Endodermal cell (in vitro differentiated cells): ENCODE data around the gene TAS2R60. TPM values are rescaled to one million over a fixed set of nuclear protein-coding genes. Genes with fewer than 3 reads are reported as not detected.
"Not testable (repeated sequence)": the region's sequence is repeated elsewhere in the genome, so short reads cannot be mapped to it uniquely, and the experiment has no call there.

Source experiments
- DNase-seq: peaks from one replicate; pipeline ENCODE4 v3.0.0-alpha.2; 2017
- H3K27ac ChIP-seq: 2 replicates; pipeline ENCODE4 v1.5.1; 2013; ENCODE audit warnings: mild to moderate bottlenecking, low read depth, low read length, moderate library complexity
- H3K27me3 ChIP-seq: 2 replicates; pipeline ENCODE4 v1.6.1; 2013; ENCODE audit warnings: mild to moderate bottlenecking, low read length, moderate library complexity; ENCODE audit not compliant: insufficient read depth, control insufficient read depth, poor library complexity, severe bottlenecking
- H3K36me3 ChIP-seq: 2 replicates; pipeline ENCODE4 v1.7.0; 2013; ENCODE audit warnings: mild to moderate bottlenecking, low read length, moderate library complexity; ENCODE audit not compliant: control insufficient read depth, insufficient read depth
- H3K4me1 ChIP-seq: one replicate; pipeline ENCODE4 v1.7.0; 2013; ENCODE audit warnings: low read length; ENCODE audit not compliant: control insufficient read depth, insufficient read depth
- H3K4me3 ChIP-seq: 2 replicates; pipeline ENCODE4 v1.5.1; 2013; ENCODE audit warnings: mild to moderate bottlenecking, low read length, moderate library complexity
- H3K9ac ChIP-seq: 2 replicates; pipeline ENCODE4 v1.6.1; 2013; ENCODE audit warnings: mild to moderate bottlenecking, low read length, moderate library complexity; ENCODE audit not compliant: poor library complexity, severe bottlenecking; ENCODE audit errors: extremely low read depth
- H3K9me3 ChIP-seq: 2 replicates; pipeline ENCODE4 v1.6.1; 2013; ENCODE audit warnings: mild to moderate bottlenecking, low read length, moderate library complexity; ENCODE audit not compliant: control insufficient read depth
- H3K27ac Mint-ChIP-seq: 2 replicates; pipeline ENCODE4 v1.8.0; 2020; ENCODE audit warnings: mixed read lengths
- H3K27me3 Mint-ChIP-seq: 2 replicates; pipeline ENCODE4 v1.8.0; 2021; ENCODE audit warnings: mild to moderate bottlenecking, mixed read lengths; ENCODE audit not compliant: insufficient read depth
- H3K36me3 Mint-ChIP-seq: 2 replicates; pipeline ENCODE4 v1.8.0; 2020; ENCODE audit warnings: low read depth, mixed read lengths
- H3K4me1 Mint-ChIP-seq: 2 replicates; pipeline ENCODE4 v1.8.0; 2020; ENCODE audit warnings: mixed read lengths
- H3K4me3 Mint-ChIP-seq: 2 replicates; pipeline ENCODE4 v1.8.0; 2020; ENCODE audit warnings: mild to moderate bottlenecking, moderate library complexity, mixed read lengths
- H3K9me3 Mint-ChIP-seq: 2 replicates; pipeline ENCODE4 v1.8.0; 2020; ENCODE audit warnings: mild to moderate bottlenecking, mixed read lengths
- WGBS, 2 experiments: methylation state at CpG; one replicate each; pipeline versions ENCODE4 v1.1.5 to v1.1.7; 2013; ENCODE audit warnings: missing lambda C conversion rate in 2 of 2, mixed read lengths in 1 of 2; ENCODE audit not compliant: insufficient coverage in 1 of 2, insufficient read length in 1 of 2; 5-methylcytosine and 5-hydroxymethylcytosine counted together
- total RNA-seq, 2 donors: library from RNA; stranded (reverse); fragmentation: NEBNext Ultra II Directional in 1 of 2; extraction: Animal tissue kit (Norgen Biotek cat#: 25700) in 1 of 2; gene quantifications; 2 replicates in 1 of 2; 3 replicates in 1 of 2; pipeline ENCODE4 v1.2.1, GENCODE V29; 2021
- TF ChIP-seq, protein P1 (sequence below): fragments of 200-600 bp; sonication (generic); conservative IDR thresholded peaks from 2 replicates; pipeline ENCODE4 v1.5.0; 2021; ENCODE audit warnings: antibody characterized with exemption, mild to moderate bottlenecking

Gene TAS2R60
- total RNA-seq, 2 donors from 2014 or later: 0.37 TPM; not detected in 1

DNA sequence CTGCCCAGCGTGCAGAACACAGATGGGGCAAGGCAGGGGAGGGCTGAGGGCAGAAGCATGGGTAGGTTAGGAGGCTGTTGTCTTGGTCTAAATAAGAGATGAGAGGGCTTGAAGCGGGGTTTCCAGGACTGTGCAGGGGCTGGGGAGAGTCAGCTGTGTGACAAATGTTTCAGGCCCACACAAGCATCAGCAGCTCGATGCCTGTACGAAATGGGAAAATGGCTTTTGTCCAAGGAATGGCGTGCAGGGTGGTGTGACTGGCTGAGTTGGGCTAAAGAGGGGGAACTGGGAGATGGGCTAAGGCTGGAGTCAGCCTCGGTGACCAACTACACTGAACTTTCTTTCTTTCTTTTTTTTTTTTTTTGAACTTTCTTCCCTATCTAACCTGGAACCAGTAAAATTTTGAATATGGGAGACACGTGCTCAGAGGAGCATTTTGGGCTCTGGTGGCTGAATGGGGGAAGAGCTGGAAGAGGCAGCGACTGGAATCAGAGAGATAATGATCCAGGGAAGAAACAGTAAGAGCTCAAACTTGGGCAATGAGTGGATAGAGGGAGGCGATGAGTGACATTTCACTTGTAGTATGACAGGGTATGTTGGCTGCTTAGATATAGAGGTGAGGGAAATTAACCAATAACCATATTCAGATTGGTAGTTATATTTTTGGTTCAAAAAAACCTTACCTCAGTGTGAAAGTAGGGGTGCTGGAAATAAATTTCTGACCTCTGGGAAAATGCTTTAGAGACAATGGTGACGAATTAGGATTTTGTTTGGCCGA, 24.4 kb upstream of the TAS2R60 start:
- no peaks in the 10 kb centered on the region for H3K4me1 ChIP-seq
- no peak for DNase-seq
- no peak overlapping the region for H3K27ac ChIP-seq
- TF ChIP-seq, protein P1, sequence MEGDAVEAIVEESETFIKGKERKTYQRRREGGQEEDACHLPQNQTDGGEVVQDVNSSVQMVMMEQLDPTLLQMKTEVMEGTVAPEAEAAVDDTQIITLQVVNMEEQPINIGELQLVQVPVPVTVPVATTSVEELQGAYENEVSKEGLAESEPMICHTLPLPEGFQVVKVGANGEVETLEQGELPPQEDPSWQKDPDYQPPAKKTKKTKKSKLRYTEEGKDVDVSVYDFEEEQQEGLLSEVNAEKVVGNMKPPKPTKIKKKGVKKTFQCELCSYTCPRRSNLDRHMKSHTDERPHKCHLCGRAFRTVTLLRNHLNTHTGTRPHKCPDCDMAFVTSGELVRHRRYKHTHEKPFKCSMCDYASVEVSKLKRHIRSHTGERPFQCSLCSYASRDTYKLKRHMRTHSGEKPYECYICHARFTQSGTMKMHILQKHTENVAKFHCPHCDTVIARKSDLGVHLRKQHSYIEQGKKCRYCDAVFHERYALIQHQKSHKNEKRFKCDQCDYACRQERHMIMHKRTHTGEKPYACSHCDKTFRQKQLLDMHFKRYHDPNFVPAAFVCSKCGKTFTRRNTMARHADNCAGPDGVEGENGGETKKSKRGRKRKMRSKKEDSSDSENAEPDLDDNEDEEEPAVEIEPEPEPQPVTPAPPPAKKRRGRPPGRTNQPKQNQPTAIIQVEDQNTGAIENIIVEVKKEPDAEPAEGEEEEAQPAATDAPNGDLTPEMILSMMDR: no peak
- H3K36me3 Mint-ChIP-seq: peaks cover 12% of the 10 kb centered on the region
- peaks cover 18% of the 10 kb centered on the region for H3K9me3 ChIP-seq
- H3K27me3 Mint-ChIP-seq: no peaks in the 10 kb centered on the region
- no peaks in the 10 kb centered on the region for H3K27me3 ChIP-seq
- no peaks in the 10 kb centered on the region for H3K36me3 ChIP-seq
- H3K4me1 Mint-ChIP-seq: peaks cover 5% of the 10 kb centered on the region
- no peak overlapping the region for H3K9ac ChIP-seq
- WGBS, 2 experiments: 90% methylated on average over 10 of the region's 11 CpGs
- H3K27ac Mint-ChIP-seq: no peak overlapping the region
- no peak overlapping the region for H3K4me3 Mint-ChIP-seq
- no peak overlapping the region for H3K4me3 ChIP-seq
- peaks cover 24% of the 10 kb centered on the region for H3K9me3 Mint-ChIP-seq

DNA sequence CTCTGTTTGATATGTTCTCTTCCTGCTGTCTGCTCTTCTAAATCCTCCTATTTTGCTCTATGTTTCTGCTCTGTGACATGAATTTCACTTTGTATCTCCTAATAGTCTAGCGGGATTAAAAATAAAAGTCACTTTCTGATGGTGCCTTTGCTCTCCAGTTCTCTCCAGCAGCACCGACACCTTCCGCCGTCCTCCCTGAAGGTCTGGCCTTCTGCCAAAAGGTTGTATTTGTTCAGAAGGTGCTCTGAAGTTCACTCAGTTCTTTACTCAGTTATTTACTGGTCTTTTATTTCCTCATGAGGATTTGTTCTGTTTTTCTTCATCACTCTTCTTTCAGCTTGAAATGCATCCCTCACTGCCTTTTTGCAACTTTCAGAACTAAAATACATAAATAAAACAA, 23.4 kb upstream of the TAS2R60 start:
- Histone ChIP-seq H3K9ac (no peak overlapping the region), H3K36me3 (no peaks in the 10 kb centered on the region), H3K9me3 (peaks cover 18% of the 10 kb centered on the region), H3K27ac (no peak overlapping the region), H3K4me3 (no peak overlapping the region), H3K4me1 (no peaks in the 10 kb centered on the region), H3K27me3 (no peaks in the 10 kb centered on the region)
- TF ChIP-seq, protein P1: no peak
- Mint-ChIP-seq H3K4me1 (peaks cover 5% of the 10 kb centered on the region), H3K27ac (no peak overlapping the region), H3K27me3 (no peaks in the 10 kb centered on the region), H3K4me3 (no peak overlapping the region), H3K9me3 (peaks cover 28% of the 10 kb centered on the region), H3K36me3 (peaks cover 12% of the 10 kb centered on the region)
- WGBS, 2 experiments: 95 to 100% methylated on average over 2 to 4 of the region's 4 CpGs
- no peak for DNase-seq

GRCh38 chr7:143420624-143421023, 22.6 kb upstream of the TAS2R60 start:
- H3K27ac Mint-ChIP-seq, DNase-seq, H3K9ac ChIP-seq, H3K27me3 Mint-ChIP-seq, H3K27ac ChIP-seq, H3K27me3 ChIP-seq, H3K4me3 Mint-ChIP-seq, H3K36me3 ChIP-seq, H3K4me3 ChIP-seq, H3K4me1 Mint-ChIP-seq, H3K4me1 ChIP-seq: not testable (repeated sequence)
- peaks cover 18% of the 10 kb centered on the region for H3K9me3 ChIP-seq
- Mint-ChIP-seq H3K36me3 (peaks cover 12% of the 10 kb centered on the region), H3K9me3 (peaks cover 30% of the 10 kb centered on the region)
- WGBS, 2 experiments: 30 to 61% methylated on average over 2 to 3 of the region's 3 CpGs
